Endodermal cell (in vitro differentiated cells): ENCODE measurements around the gene SLC12A4. TPM values are rescaled to one million over a fixed set of nuclear protein-coding genes. Genes with fewer than 3 reads are reported as not detected.

Source experiments
- DNase-seq: peaks from one replicate; pipeline ENCODE4 v3.0.0-alpha.2; 2017
- H3K27ac ChIP-seq: 2 replicates; pipeline ENCODE4 v1.5.1; 2013; ENCODE audit warnings: mild to moderate bottlenecking, low read depth, low read length, moderate library complexity
- H3K27me3 ChIP-seq: 2 replicates; pipeline ENCODE4 v1.6.1; 2013; ENCODE audit warnings: mild to moderate bottlenecking, low read length, moderate library complexity; ENCODE audit not compliant: insufficient read depth, control insufficient read depth, poor library complexity, severe bottlenecking
- H3K36me3 ChIP-seq: 2 replicates; pipeline ENCODE4 v1.7.0; 2013; ENCODE audit warnings: mild to moderate bottlenecking, low read length, moderate library complexity; ENCODE audit not compliant: control insufficient read depth, insufficient read depth
- H3K4me1 ChIP-seq: one replicate; pipeline ENCODE4 v1.7.0; 2013; ENCODE audit warnings: low read length; ENCODE audit not compliant: control insufficient read depth, insufficient read depth
- H3K4me3 ChIP-seq: 2 replicates; pipeline ENCODE4 v1.5.1; 2013; ENCODE audit warnings: mild to moderate bottlenecking, low read length, moderate library complexity
- H3K9ac ChIP-seq: 2 replicates; pipeline ENCODE4 v1.6.1; 2013; ENCODE audit warnings: mild to moderate bottlenecking, low read length, moderate library complexity; ENCODE audit not compliant: poor library complexity, severe bottlenecking; ENCODE audit errors: extremely low read depth
- H3K9me3 ChIP-seq: 2 replicates; pipeline ENCODE4 v1.6.1; 2013; ENCODE audit warnings: mild to moderate bottlenecking, low read length, moderate library complexity; ENCODE audit not compliant: control insufficient read depth
- H3K27ac Mint-ChIP-seq: 2 replicates; pipeline ENCODE4 v1.8.0; 2020; ENCODE audit warnings: mixed read lengths
- H3K27me3 Mint-ChIP-seq: 2 replicates; pipeline ENCODE4 v1.8.0; 2021; ENCODE audit warnings: mild to moderate bottlenecking, mixed read lengths; ENCODE audit not compliant: insufficient read depth
- H3K36me3 Mint-ChIP-seq: 2 replicates; pipeline ENCODE4 v1.8.0; 2020; ENCODE audit warnings: low read depth, mixed read lengths
- H3K4me1 Mint-ChIP-seq: 2 replicates; pipeline ENCODE4 v1.8.0; 2020; ENCODE audit warnings: mixed read lengths
- H3K4me3 Mint-ChIP-seq: 2 replicates; pipeline ENCODE4 v1.8.0; 2020; ENCODE audit warnings: mild to moderate bottlenecking, moderate library complexity, mixed read lengths
- H3K9me3 Mint-ChIP-seq: 2 replicates; pipeline ENCODE4 v1.8.0; 2020; ENCODE audit warnings: mild to moderate bottlenecking, mixed read lengths
- WGBS, 2 experiments: methylation state at CpG; one replicate each; pipeline versions ENCODE4 v1.1.5 to v1.1.7; 2013; ENCODE audit warnings: missing lambda C conversion rate in 2 of 2, mixed read lengths in 1 of 2; ENCODE audit not compliant: insufficient coverage in 1 of 2, insufficient read length in 1 of 2; 5-methylcytosine and 5-hydroxymethylcytosine counted together
- total RNA-seq, 2 donors: library from RNA; stranded (reverse); fragmentation: NEBNext Ultra II Directional in 1 of 2; extraction: Animal tissue kit (Norgen Biotek cat#: 25700) in 1 of 2; gene quantifications; 2 replicates in 1 of 2; 3 replicates in 1 of 2; pipeline ENCODE4 v1.2.1, GENCODE V29; 2021
- TF ChIP-seq, protein P1 (sequence below): fragments of 200-600 bp; sonication (generic); conservative IDR thresholded peaks from 2 replicates; pipeline ENCODE4 v1.5.0; 2021; ENCODE audit warnings: antibody characterized with exemption, mild to moderate bottlenecking

SLC12A4 gene
- total RNA-seq, 2 donors from 2014 or later = 37.9 to 43.4 TPM

DNA sequence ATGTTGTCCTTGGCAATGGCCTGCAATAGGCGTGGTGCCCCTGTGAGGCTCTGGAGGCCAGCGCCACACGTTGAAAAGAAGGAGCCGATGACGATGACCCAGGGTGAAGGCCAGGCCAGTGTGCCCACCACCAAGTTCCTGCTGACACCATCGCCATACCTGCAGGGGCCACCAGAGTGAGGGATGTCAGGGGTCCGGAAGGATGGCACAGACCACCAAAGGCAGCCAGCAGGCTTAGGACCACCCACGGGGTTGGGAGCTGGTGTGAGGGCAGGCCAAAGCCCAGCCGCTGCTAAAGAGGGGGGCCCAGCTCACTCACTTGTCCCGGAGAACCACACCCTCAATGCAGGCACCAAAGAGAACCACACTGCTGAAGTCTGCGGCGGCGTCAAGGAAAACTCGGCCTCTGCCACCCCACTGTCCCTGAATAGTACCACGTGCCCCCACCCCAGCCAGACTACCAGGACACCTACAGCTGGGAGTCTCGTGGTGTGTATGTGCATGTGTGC is 18.0 kb downstream of the SLC12A4 start:
- Histone ChIP-seq H3K27me3 (no peaks in the 10 kb centered on the region), H3K4me3 (no peak overlapping the region), H3K36me3 (peaks cover 40% of the 10 kb centered on the region), H3K27ac (no peak overlapping the region), H3K9ac (no peak overlapping the region), H3K4me1 (no peaks in the 10 kb centered on the region), H3K9me3 (no peaks in the 10 kb centered on the region)
- TF ChIP-seq, protein P1, sequence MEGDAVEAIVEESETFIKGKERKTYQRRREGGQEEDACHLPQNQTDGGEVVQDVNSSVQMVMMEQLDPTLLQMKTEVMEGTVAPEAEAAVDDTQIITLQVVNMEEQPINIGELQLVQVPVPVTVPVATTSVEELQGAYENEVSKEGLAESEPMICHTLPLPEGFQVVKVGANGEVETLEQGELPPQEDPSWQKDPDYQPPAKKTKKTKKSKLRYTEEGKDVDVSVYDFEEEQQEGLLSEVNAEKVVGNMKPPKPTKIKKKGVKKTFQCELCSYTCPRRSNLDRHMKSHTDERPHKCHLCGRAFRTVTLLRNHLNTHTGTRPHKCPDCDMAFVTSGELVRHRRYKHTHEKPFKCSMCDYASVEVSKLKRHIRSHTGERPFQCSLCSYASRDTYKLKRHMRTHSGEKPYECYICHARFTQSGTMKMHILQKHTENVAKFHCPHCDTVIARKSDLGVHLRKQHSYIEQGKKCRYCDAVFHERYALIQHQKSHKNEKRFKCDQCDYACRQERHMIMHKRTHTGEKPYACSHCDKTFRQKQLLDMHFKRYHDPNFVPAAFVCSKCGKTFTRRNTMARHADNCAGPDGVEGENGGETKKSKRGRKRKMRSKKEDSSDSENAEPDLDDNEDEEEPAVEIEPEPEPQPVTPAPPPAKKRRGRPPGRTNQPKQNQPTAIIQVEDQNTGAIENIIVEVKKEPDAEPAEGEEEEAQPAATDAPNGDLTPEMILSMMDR = no peak
- Mint-ChIP-seq H3K9me3 (no peaks in the 10 kb centered on the region), H3K36me3 (peaks cover 40% of the 10 kb centered on the region), H3K4me3 (no peak overlapping the region), H3K27me3 (no peaks in the 10 kb centered on the region), H3K4me1 (no peaks in the 10 kb centered on the region), H3K27ac (no peak overlapping the region)
- no peak for DNase-seq
- WGBS, 2 experiments = 95 to 96% methylated on average over 12 to 15 of the region's 16 CpGs

DNA sequence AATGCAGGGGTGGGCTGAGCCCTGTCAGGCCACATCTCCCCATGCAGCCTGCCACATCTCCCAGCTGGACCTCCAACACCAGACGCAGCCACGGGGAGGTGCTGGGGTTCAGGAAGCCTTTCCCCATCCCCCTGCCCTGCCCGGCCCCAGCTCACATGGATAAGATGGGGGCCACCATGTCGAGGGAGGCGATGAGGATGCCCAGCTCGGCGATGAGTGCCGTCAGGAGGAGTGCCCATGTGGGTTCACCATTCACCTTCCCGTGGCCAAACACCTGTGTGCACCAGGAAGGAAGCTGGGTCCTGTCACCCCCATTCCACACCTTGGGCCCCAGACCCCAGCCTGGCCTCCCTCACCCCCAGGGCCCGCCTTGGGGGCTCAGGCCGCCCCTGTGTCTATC is 18.8 kb downstream of the SLC12A4 start:
- Histone ChIP-seq H3K36me3 (peaks cover 38% of the 10 kb centered on the region), H3K9me3 (no peaks in the 10 kb centered on the region), H3K27me3 (no peaks in the 10 kb centered on the region), H3K27ac (no peak overlapping the region), H3K4me1 (no peaks in the 10 kb centered on the region), H3K4me3 (no peak overlapping the region), H3K9ac (no peak overlapping the region)
- H3K27ac Mint-ChIP-seq = no peak overlapping the region
- no peaks in the 10 kb centered on the region for H3K9me3 Mint-ChIP-seq
- TF ChIP-seq, protein P1 = no peak
- DNase-seq = no peak
- no peak overlapping the region for H3K4me3 Mint-ChIP-seq
- 95 to 96% methylated on average over 9 to 11 of the region's 11 CpGs for WGBS, 2 experiments
- H3K36me3 Mint-ChIP-seq = peaks cover 38% of the 10 kb centered on the region
- no peaks in the 10 kb centered on the region for H3K4me1 Mint-ChIP-seq
- H3K27me3 Mint-ChIP-seq = no peaks in the 10 kb centered on the region

DNA sequence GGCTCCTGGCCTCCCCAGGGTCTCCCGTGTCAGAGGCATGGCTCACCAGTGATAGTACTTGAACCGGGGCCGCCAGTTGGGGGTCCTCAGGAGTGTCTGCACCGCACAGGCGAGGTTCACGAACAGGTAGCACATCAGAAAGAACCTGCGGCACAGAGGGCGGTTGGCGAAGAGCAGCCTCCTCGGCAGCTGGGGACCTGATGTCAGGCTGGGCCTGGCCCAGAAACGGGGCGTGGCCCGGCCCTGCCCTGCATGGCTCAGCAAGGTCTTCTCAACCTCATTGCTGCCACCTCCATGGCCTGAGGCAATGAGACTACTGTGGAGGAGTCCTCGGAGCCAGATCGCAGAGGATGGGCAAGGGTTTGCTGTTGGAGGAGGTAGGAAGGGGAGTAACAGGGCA is 20.4 kb downstream of the SLC12A4 start:
- H3K27ac Mint-ChIP-seq = no peak overlapping the region
- no peaks in the 10 kb centered on the region for H3K9me3 Mint-ChIP-seq
- Histone ChIP-seq H3K27ac (no peak overlapping the region), H3K9ac (no peak overlapping the region), H3K9me3 (no peaks in the 10 kb centered on the region), H3K4me3 (no peak overlapping the region), H3K27me3 (no peaks in the 10 kb centered on the region), H3K36me3 (peaks cover 37% of the 10 kb centered on the region), H3K4me1 (peaks cover 10% of the 10 kb centered on the region)
- no peak for DNase-seq
- peaks cover 6% of the 10 kb centered on the region for H3K4me1 Mint-ChIP-seq
- H3K36me3 Mint-ChIP-seq = peaks cover 30% of the 10 kb centered on the region
- WGBS, 2 experiments = 94 to 95% methylated on average over 15 of the region's 15 CpGs
- TF ChIP-seq, protein P1 = no peak
- H3K4me3 Mint-ChIP-seq = no peak overlapping the region
- no peaks in the 10 kb centered on the region for H3K27me3 Mint-ChIP-seq
